BLaER1 treated with 17β-estradiol and CSF1 and Interleukin-3, amounts not matched to agents 10 nM and 100 nM (cell line): ENCODE data around the gene SMG1.

Source experiments
- H3K27ac ChIP-seq, 11 experiments: shearing (Covaris generic); formaldehyde crosslinking; 2 replicates each; pipeline ENCODE4 v1.8.1; 2022
- H3K27me3 ChIP-seq, 11 experiments: shearing (Covaris generic); formaldehyde crosslinking; 2 replicates each; pipeline ENCODE4 v1.8.1; 2022
- H3K36me3 ChIP-seq, 11 experiments: shearing (Covaris generic); formaldehyde crosslinking; 2 replicates each; pipeline ENCODE4 v1.8.1; 2022
- H3K4me1 ChIP-seq, 10 experiments: shearing (Covaris generic); formaldehyde crosslinking; 2 replicates each; pipeline ENCODE4 v1.8.1; 2022
- H3K4me2 ChIP-seq, 11 experiments: shearing (Covaris generic); formaldehyde crosslinking; 2 replicates each; pipeline ENCODE4 v1.8.1; 2022
- H3K4me3 ChIP-seq, 10 experiments: shearing (Covaris generic); formaldehyde crosslinking; 2 replicates each; pipeline ENCODE4 v1.8.1; 2022
- H3K9ac ChIP-seq, 11 experiments: shearing (Covaris generic); formaldehyde crosslinking; 2 replicates each; pipeline ENCODE4 v1.8.1; 2022
- H3K9me3 ChIP-seq, 11 experiments: shearing (Covaris generic); formaldehyde crosslinking; replicated peaks in 1 of 11; 2 replicates each; pipeline ENCODE4 v1.8.1; 2022
- H4K20me1 ChIP-seq, 11 experiments: shearing (Covaris generic); formaldehyde crosslinking; 2 replicates each; pipeline ENCODE4 v1.8.1; 2022
- Cebpa-rat ChIP-seq, 11 experiments: shearing (Covaris generic); IDR thresholded peaks; 2 replicates each; pipeline ENCODE4 v1.8.1; 2022

The SMG1 gene

GRCh38 chr16:18953547-18953946, 27.3 kb upstream of the SMG1 start:
- Histone ChIP-seq H3K4me3 (no peak overlapping the region), H3K4me2 (no peak overlapping the region), H3K4me1 (peaks cover 0 to 11% (median 4%) of the 10 kb centered on the region in 10 experiments; a peak in 7 of 20 replicates), H3K9me3 (no peaks in the 10 kb centered on the region), H4K20me1 (no peaks in the 10 kb centered on the region), H3K36me3 (no peaks in the 10 kb centered on the region), H3K9ac (no peak overlapping the region), H3K27ac (no peak overlapping the region), H3K27me3 (no peaks in the 10 kb centered on the region)
- no peak for TF ChIP-seq Cebpa-rat (IDR thresholded peaks at IDR 0.05)

- Histone ChIP-seq H4K20me1 (no peaks in the 10 kb centered on the region), H3K4me2 (peak overlapping the region in 2 of 11 experiments; percentile 4 to 28; a peak in 1 of 22 replicates), H3K27ac (no peak overlapping the region), H3K36me3 (no peaks in the 10 kb centered on the region), H3K9me3 (no peaks in the 10 kb centered on the region), H3K4me1 (peaks cover 11 to 21% (median 17%) of the 10 kb centered on the region in 10 experiments), H3K4me3 (no peak overlapping the region), H3K27me3 (no peaks in the 10 kb centered on the region), H3K9ac (no peak overlapping the region)
- no peak for TF ChIP-seq Cebpa-rat (IDR thresholded peaks at IDR 0.05)
Observed at GRCh38 chr16:18950469-18951185, 24.4 kb upstream of the SMG1 start.

GRCh38 chr16:18948372-18949020, 22.3 kb upstream of the SMG1 start:
- no peak for TF ChIP-seq Cebpa-rat (IDR thresholded peaks at IDR 0.05)
- Histone ChIP-seq H3K9me3 (0 out of 22 replicates have a peak, but pooled peaks cover 0 to 4% (median 0%) of the 10 kb centered on the region in 11 experiments), H3K4me2 (no peak overlapping the region), H3K27ac (no peak overlapping the region), H3K9ac (no peak overlapping the region), H3K4me1 (peaks cover 11 to 22% (median 17%) of the 10 kb centered on the region in 10 experiments), H3K36me3 (no peaks in the 10 kb centered on the region), H3K4me3 (no peak overlapping the region), H3K27me3 (no peaks in the 10 kb centered on the region), H4K20me1 (no peaks in the 10 kb centered on the region)

- no peak overlapping the region for H3K27ac ChIP-seq
- H4K20me1 ChIP-seq, result no peaks in the 10 kb centered on the region
- H3K27me3 ChIP-seq, result no peaks in the 10 kb centered on the region
- TF ChIP-seq Cebpa-rat (IDR thresholded peaks at IDR 0.05), result no peak
- peaks cover 11 to 24% (median 15%) of the 10 kb centered on the region in 10 experiments for H3K4me1 ChIP-seq
- no peak overlapping the region for H3K4me2 ChIP-seq
- H3K9ac ChIP-seq, result no peak overlapping the region
- H3K9me3 ChIP-seq, result 0 out of 22 replicates have a peak, but pooled peaks cover 0 to 5% (median 0%) of the 10 kb centered on the region in 11 experiments
- no peaks in the 10 kb centered on the region for H3K36me3 ChIP-seq
- no peak overlapping the region for H3K4me3 ChIP-seq
Observed at GRCh38 chr16:18945233-18945632, 19.0 kb upstream of the SMG1 start.

GRCh38 chr16:18943414-18943813, 17.2 kb upstream of the SMG1 start:
- H3K36me3 ChIP-seq, result no peaks in the 10 kb centered on the region
- H3K27ac ChIP-seq, result no peak overlapping the region
- H3K4me2 ChIP-seq, result 0 out of 22 replicates have a peak overlapping the region, but pooled peaks of 1 of the 11 experiments have one; percentile 28
- 0 out of 22 replicates have a peak, but pooled peaks cover 0 to 5% (median 0%) of the 10 kb centered on the region in 11 experiments for H3K9me3 ChIP-seq
- no peaks in the 10 kb centered on the region for H3K27me3 ChIP-seq
- TF ChIP-seq Cebpa-rat (IDR thresholded peaks at IDR 0.05), result no peak
- no peak overlapping the region for H3K9ac ChIP-seq
- H3K4me3 ChIP-seq, result no peak overlapping the region
- peaks cover 11 to 24% (median 15%) of the 10 kb centered on the region in 10 experiments for H3K4me1 ChIP-seq
- no peaks in the 10 kb centered on the region for H4K20me1 ChIP-seq

GRCh38 chr16:18942061-18942460, 15.9 kb upstream of the SMG1 start:
- no peak overlapping the region for H3K4me3 ChIP-seq
- H3K27me3 ChIP-seq, result no peaks in the 10 kb centered on the region
- TF ChIP-seq Cebpa-rat (IDR thresholded peaks at IDR 0.05), result no peak
- no peak overlapping the region for H3K27ac ChIP-seq
- H3K4me1 ChIP-seq, result peaks cover 11 to 22% (median 15%) of the 10 kb centered on the region in 10 experiments
- H3K9me3 ChIP-seq, result 0 out of 22 replicates have a peak, but pooled peaks cover 0 to 5% (median 0%) of the 10 kb centered on the region in 11 experiments
- H3K9ac ChIP-seq, result no peak overlapping the region
- H4K20me1 ChIP-seq, result no peaks in the 10 kb centered on the region
- no peak overlapping the region for H3K4me2 ChIP-seq
- no peaks in the 10 kb centered on the region for H3K36me3 ChIP-seq

- no peak overlapping the region for H3K9ac ChIP-seq
- no peaks in the 10 kb centered on the region for H3K36me3 ChIP-seq
- 0 out of 22 replicates have a peak, but pooled peaks cover 0 to 5% (median 0%) of the 10 kb centered on the region in 11 experiments for H3K9me3 ChIP-seq
- no peaks in the 10 kb centered on the region for H3K27me3 ChIP-seq
- no peak for TF ChIP-seq Cebpa-rat (IDR thresholded peaks at IDR 0.05)
- peaks cover 9 to 21% (median 14%) of the 10 kb centered on the region in 10 experiments for H3K4me1 ChIP-seq
- no peaks in the 10 kb centered on the region for H4K20me1 ChIP-seq
- H3K4me2 ChIP-seq, result no peak overlapping the region
- H3K4me3 ChIP-seq, result no peak overlapping the region
- no peak overlapping the region for H3K27ac ChIP-seq
Observed at GRCh38 chr16:18941471-18941870, 15.3 kb upstream of the SMG1 start.

- Histone ChIP-seq H3K4me3 (no peak overlapping the region), H3K4me2 (no peak overlapping the region), H3K27me3 (no peaks in the 10 kb centered on the region), H3K36me3 (no peaks in the 10 kb centered on the region), H3K27ac (no peak overlapping the region), H3K9ac (no peak overlapping the region), H3K4me1 (peaks cover 0 to 13% (median 4%) of the 10 kb centered on the region in 10 experiments; a peak in 5 of 20 replicates), H4K20me1 (no peaks in the 10 kb centered on the region), H3K9me3 (0 out of 22 replicates have a peak, but pooled peaks cover 0 to 5% (median 0%) of the 10 kb centered on the region in 11 experiments)
- no peak for TF ChIP-seq Cebpa-rat (IDR thresholded peaks at IDR 0.05)
Observed at GRCh38 chr16:18938986-18939385, 12.8 kb upstream of the SMG1 start.

- Histone ChIP-seq H3K4me1 (peaks cover 0 to 10% (median 4%) of the 10 kb centered on the region in 10 experiments; a peak in 7 of 20 replicates), H3K4me2 (no peak overlapping the region), H3K9ac (no peak overlapping the region), H3K27me3 (no peaks in the 10 kb centered on the region), H3K4me3 (no peak overlapping the region), H4K20me1 (no peaks in the 10 kb centered on the region), H3K36me3 (no peaks in the 10 kb centered on the region), H3K27ac (no peak overlapping the region), H3K9me3 (no peaks in the 10 kb centered on the region)
- no peak for TF ChIP-seq Cebpa-rat (IDR thresholded peaks at IDR 0.05)
Observed at GRCh38 chr16:18937390-18937789, 11.2 kb upstream of the SMG1 start.
